ENCODE data around the gene TXNDC8. TPM values are rescaled to one million over a fixed set of nuclear protein-coding genes. Genes with fewer than 3 reads are reported as not detected.
"Not testable (repeated sequence)": the region's sequence is repeated elsewhere in the genome, so short reads cannot be mapped to it uniquely, and the experiment has no call there.

TXNDC8 gene
- total RNA-seq, 1 experiment from 2014 or later = not detected

DNA sequence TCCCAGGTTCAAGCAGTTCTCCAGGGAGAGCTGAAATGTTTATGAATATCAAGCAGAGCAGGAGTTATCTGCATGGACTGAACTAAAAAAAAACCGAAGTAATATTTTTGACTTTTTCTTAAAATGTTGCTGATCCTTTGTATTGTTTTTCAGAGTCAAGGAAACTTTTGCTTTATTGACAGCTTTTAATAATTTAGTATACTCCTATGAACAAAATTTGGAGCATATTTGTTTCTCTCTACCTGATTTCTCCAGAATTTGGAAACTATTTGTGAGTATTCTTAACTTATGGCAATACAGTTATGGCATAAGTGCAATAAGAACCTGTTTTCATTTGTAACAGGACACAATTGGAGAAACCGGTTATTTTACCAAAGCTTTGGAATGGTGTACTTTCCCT, 25.7 kb downstream of the TXNDC8 start:
- DNase-seq; H3K4me3 ChIP-seq (ENCODE audit: insufficient read depth, low read depth, low read length); H3K27me3 ChIP-seq (ENCODE audit: control insufficient read depth, insufficient read depth, low read length); H3K36me3 ChIP-seq (replicated peaks; ENCODE audit: control insufficient read depth, insufficient read depth, low read length): not testable (repeated sequence)

DNA sequence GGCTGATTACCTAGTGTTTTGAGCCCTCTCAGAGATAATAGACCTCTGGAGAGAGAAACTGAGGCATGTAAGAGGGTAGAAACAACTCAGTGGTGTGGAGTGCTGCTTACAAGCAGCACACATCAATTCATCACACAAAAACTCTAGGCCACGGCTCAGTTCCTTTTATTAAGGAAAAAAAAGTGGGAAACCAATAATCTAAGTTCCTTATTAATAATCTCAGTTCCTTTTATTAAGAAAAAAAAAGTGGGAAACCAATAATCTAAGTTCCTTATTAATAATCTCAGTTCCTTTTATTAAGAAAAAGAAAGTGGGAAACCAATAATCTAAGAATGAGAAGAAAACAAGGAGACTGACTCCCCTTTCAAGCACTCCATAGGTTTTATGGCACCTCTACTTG, 28.0 kb downstream of the TXNDC8 start:
- no peak overlapping the region for H3K4me3 ChIP-seq (ENCODE audit: insufficient read depth, low read depth, low read length)
- no peaks in the 10 kb centered on the region for H3K36me3 ChIP-seq (replicated peaks; ENCODE audit: control insufficient read depth, insufficient read depth, low read length)
- no peaks in the 10 kb centered on the region for H3K27me3 ChIP-seq (ENCODE audit: control insufficient read depth, insufficient read depth, low read length)
- no peak for DNase-seq

GRCh38 chr9:110308633-110309038, 29.0 kb downstream of the TXNDC8 start:
- no peaks in the 10 kb centered on the region for H3K36me3 ChIP-seq (replicated peaks; ENCODE audit: control insufficient read depth, insufficient read depth, low read length)
- no peak overlapping the region for H3K4me3 ChIP-seq (ENCODE audit: insufficient read depth, low read depth, low read length)
- no peaks in the 10 kb centered on the region for H3K27me3 ChIP-seq (ENCODE audit: control insufficient read depth, insufficient read depth, low read length)
- no peak for DNase-seq

- Histone ChIP-seq H3K36me3 (replicated peaks; ENCODE audit: control insufficient read depth, insufficient read depth, low read length) (no peaks in the 10 kb centered on the region), H3K27me3 (ENCODE audit: control insufficient read depth, insufficient read depth, low read length) (no peaks in the 10 kb centered on the region), H3K4me3 (ENCODE audit: insufficient read depth, low read depth, low read length) (no peak overlapping the region)
- DNase-seq = no peak
Observed at GRCh38 chr9:110307191-110307590, 30.5 kb downstream of the TXNDC8 start.

DNA sequence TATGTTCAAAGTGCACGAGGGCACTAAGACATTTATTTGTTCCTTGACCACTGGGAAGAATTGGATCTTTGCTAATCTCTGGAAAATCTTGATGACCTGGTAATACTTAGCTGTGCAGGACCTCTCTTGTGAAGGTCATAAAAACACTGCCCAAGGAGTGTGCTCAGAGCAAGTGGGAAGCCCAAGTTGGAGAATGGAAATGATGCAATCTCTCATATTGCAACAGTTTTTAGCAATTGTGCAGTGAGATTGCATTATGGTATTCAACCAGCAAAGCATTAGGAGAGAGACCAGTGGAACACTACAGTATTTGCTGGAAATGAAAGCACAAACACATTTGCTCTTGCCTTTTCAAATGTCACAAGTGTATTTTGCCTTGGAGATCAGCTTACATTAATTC, 34.5 kb downstream of the TXNDC8 start:
- Histone ChIP-seq H3K4me3 (ENCODE audit: insufficient read depth, low read depth, low read length) (no peak overlapping the region), H3K36me3 (replicated peaks; ENCODE audit: control insufficient read depth, insufficient read depth, low read length) (no peaks in the 10 kb centered on the region), H3K27me3 (ENCODE audit: control insufficient read depth, insufficient read depth, low read length) (no peaks in the 10 kb centered on the region)
- no peak for DNase-seq

GRCh38 chr9:110298043-110298605, 39.5 kb downstream of the TXNDC8 start:
- Histone ChIP-seq H3K4me3 (ENCODE audit: insufficient read depth, low read depth, low read length) (no peak overlapping the region), H3K36me3 (replicated peaks; ENCODE audit: control insufficient read depth, insufficient read depth, low read length) (no peaks in the 10 kb centered on the region), H3K27me3 (ENCODE audit: control insufficient read depth, insufficient read depth, low read length) (no peaks in the 10 kb centered on the region)
- no peak for DNase-seq

GRCh38 chr9:110293248-110293647, 44.4 kb downstream of the TXNDC8 start:
- no peaks in the 10 kb centered on the region for H3K36me3 ChIP-seq (replicated peaks; ENCODE audit: control insufficient read depth, insufficient read depth, low read length)
- no peaks in the 10 kb centered on the region for H3K27me3 ChIP-seq (ENCODE audit: control insufficient read depth, insufficient read depth, low read length)
- DNase-seq = no peak
- no peak overlapping the region for H3K4me3 ChIP-seq (ENCODE audit: insufficient read depth, low read depth, low read length)

DNA sequence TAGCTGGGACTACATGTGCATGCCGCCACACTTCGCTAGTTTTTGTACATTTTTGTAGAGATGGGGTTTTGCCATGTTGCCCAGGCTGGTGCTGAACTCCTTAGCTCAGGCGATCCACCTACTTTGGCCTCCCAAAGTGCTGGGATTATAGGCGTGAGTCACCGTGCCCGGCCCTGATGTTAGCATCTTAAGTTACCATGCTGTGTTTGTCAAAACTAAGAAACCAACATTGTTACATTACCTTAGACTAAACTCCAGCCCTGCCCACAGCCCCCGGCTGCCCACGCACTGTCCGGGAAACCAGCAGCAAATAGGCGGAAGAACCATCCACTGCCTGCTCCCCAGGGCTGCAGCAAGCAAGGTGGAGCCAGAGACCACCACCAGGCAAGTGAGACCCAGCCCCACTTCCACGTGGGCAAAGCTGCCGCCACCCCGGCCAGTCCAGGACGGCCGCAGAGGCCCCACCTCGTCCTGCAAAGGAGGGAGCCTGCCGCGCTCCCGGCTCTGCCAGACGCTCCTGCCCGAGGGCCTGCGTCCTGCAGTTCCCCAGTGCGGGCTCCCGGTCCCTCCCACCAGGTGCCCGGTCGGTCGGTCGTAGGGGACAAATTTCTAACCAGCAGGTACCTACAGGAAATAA, 45.6 kb downstream of the TXNDC8 start:
- DNase-seq = peak; percentile 54
- Histone ChIP-seq H3K36me3 (replicated peaks; ENCODE audit: control insufficient read depth, insufficient read depth, low read length) (no peaks in the 10 kb centered on the region), H3K4me3 (ENCODE audit: insufficient read depth, low read depth, low read length) (no peak overlapping the region), H3K27me3 (ENCODE audit: control insufficient read depth, insufficient read depth, low read length) (no peaks in the 10 kb centered on the region)

DNA sequence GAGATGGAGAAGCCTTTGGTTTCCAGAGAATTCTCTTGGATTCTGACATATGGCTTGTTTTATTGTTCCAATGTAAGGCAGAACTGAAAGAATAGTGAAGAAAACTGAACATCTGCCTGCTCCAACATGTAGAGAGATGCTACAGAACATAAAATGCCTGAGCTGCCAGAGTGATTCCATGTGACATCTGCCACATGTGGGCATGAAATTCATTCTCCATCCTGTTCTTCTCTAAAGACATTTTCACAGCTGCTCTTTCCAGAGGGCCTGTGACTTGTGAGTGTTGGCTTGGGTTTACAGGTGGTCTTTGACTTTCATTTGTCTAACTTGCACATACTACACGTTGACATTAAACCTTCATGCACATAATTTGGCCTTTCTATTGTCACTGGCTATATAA, 47.7 kb downstream of the TXNDC8 start:
- H3K4me3 ChIP-seq (ENCODE audit: insufficient read depth, low read depth, low read length) = no peak overlapping the region
- no peak for DNase-seq
- H3K36me3 ChIP-seq (replicated peaks; ENCODE audit: control insufficient read depth, insufficient read depth, low read length) = no peaks in the 10 kb centered on the region

GRCh38 chr9:110288503-110288902, 49.2 kb downstream of the TXNDC8 start:
- Histone ChIP-seq H3K27me3 (ENCODE audit: control insufficient read depth, insufficient read depth, low read length) (no peaks in the 10 kb centered on the region), H3K36me3 (replicated peaks; ENCODE audit: control insufficient read depth, insufficient read depth, low read length) (no peaks in the 10 kb centered on the region)
- no peak for DNase-seq

More for the DNA sequence above, 47.7 kb downstream of the TXNDC8 start:
- no peaks in the 10 kb centered on the region for H3K27me3 ChIP-seq (ENCODE audit: control insufficient read depth, insufficient read depth, low read length)

GRCh38 chr9:110287289-110287680, 50.4 kb downstream of the TXNDC8 start:
- H3K27me3 ChIP-seq (ENCODE audit: control insufficient read depth, insufficient read depth, low read length) = no peaks in the 10 kb centered on the region
- no peak for DNase-seq
- H3K36me3 ChIP-seq (replicated peaks; ENCODE audit: control insufficient read depth, insufficient read depth, low read length) = no peaks in the 10 kb centered on the region
- no peak overlapping the region for H3K4me3 ChIP-seq (ENCODE audit: insufficient read depth, low read depth, low read length)

More at GRCh38 chr9:110288503-110288902, 49.2 kb downstream of the TXNDC8 start:
- no peak overlapping the region for H3K4me3 ChIP-seq (ENCODE audit: insufficient read depth, low read depth, low read length)

GRCh38 chr9:110284211-110284844, 53.3 kb downstream of the TXNDC8 start:
- Histone ChIP-seq H3K36me3 (replicated peaks; ENCODE audit: control insufficient read depth, insufficient read depth, low read length) (no peaks in the 10 kb centered on the region), H3K27me3 (ENCODE audit: control insufficient read depth, insufficient read depth, low read length) (no peaks in the 10 kb centered on the region), H3K4me3 (ENCODE audit: insufficient read depth, low read depth, low read length) (no peak overlapping the region)
- DNase-seq = no peak

GRCh38 chr9:110283751-110284150, 53.9 kb downstream of the TXNDC8 start:
- DNase-seq = no peak
- no peaks in the 10 kb centered on the region for H3K36me3 ChIP-seq (replicated peaks; ENCODE audit: control insufficient read depth, insufficient read depth, low read length)
- H3K4me3 ChIP-seq (ENCODE audit: insufficient read depth, low read depth, low read length) = no peak overlapping the region
- H3K27me3 ChIP-seq (ENCODE audit: control insufficient read depth, insufficient read depth, low read length) = no peaks in the 10 kb centered on the region

DNA sequence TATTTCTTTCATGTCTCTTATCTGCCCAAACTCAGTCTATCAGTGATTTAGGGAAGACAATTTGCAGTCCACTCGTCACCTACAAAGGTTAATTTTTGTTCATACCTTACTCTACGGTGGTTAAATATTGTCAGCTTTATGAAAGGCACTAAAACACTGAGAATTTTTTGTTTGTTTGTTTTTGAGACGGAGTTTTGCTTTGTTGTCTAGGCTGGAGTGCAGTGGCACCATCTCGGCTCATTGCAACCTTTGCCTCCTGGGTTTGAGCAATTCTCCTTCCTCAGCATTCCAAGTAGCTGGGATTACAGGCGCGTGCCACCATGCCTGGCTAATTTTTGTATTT, 55.0 kb downstream of the TXNDC8 start:
- no peak overlapping the region for H3K4me3 ChIP-seq (ENCODE audit: insufficient read depth, low read depth, low read length)
- DNase-seq = no peak
- H3K36me3 ChIP-seq (replicated peaks; ENCODE audit: control insufficient read depth, insufficient read depth, low read length) = no peaks in the 10 kb centered on the region
- no peaks in the 10 kb centered on the region for H3K27me3 ChIP-seq (ENCODE audit: control insufficient read depth, insufficient read depth, low read length)

DNA sequence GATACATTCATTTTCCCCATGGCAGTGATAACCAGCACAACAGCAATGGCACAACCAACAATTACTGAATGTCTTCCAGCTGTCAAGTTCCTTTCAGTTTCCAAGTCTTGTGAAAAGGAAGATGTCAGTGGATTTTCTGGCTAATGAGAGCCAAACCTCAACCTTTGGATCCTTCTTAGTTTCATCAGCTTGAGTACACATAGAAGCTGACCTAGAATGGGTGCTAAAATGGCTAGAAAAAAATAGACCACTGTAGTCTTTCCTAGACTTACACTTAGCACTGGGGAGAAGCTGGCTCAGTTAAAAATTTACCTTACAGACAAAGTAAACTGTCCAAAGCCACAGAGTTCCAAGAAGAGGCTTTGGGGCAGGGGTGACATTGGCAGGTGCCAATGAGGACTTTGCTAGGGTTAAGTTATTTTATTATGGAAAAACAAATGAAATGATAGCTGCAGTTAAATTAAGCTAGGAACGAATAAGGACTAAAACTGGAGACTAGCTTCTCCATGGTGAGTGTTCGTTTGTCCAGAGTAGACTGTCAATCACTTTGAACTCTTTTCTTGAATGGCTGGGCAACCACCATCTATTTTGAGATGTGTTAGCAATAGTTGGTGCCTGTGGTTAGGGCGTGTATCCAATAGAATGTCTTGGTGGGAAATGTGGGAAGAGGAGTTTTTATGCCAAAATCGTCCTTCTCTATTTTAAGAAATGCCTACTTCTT, 55.5 kb downstream of the TXNDC8 start:
- Histone ChIP-seq H3K4me3 (ENCODE audit: insufficient read depth, low read depth, low read length) (no peak overlapping the region), H3K36me3 (replicated peaks; ENCODE audit: control insufficient read depth, insufficient read depth, low read length) (no peaks in the 10 kb centered on the region), H3K27me3 (ENCODE audit: control insufficient read depth, insufficient read depth, low read length) (no peaks in the 10 kb centered on the region)
- DNase-seq = no peak
